Measurements from ENCODE around the gene TP53RK. TPM values are rescaled to one million over a fixed set of nuclear protein-coding genes. Genes with fewer than 3 reads are reported as not detected.
A peak's percentile ranks its signal among the peaks of the same experiment; 100 is the strongest.

The TP53RK gene
- total and polyA plus RNA-seq, 2 of the 13 experiments (the other 11 are each of a cell fraction or from before 2014, with no cell fraction given), result 12.9 to 25.5 TPM

DNA sequence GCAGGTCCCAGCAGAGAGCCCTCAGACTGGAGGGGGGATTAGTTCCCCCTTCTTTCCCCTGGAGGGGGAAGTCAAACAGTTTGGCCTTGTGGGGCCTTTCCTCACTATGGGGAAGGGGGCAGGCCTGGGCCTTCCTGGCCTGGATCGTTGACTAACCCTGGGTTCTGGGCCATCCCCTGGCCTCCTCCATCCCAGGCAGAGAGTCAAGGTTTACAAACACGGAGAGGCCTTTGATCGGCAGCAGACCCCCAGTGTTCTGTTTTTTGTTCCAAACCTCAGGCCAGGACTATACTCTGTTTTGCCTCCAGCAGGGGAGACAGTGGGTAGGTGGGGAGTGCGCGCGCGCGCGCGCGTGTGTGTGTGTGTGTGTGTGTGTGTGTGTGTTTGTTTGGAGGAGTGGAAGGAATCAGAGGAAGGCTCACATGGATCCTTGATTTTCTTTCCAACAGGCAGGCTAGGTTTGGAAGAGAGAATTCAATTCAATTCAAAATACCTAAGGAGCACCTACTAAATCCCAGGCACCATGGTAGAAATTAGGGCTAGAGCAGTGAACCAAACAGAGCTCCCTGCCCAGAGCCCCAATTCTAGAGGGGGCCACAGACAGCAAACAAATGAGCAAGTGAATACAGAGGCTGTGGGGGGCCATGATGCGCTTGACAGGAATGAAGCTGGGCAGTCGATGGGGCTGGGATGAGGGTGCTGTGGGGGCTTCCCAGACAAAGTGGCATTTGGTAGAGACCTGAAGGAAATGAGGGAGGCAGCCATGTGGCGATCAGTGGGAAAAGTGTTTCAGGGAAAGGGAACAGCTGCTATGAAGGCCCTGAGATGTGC is 14.8 kb downstream of the TP53RK start (continued):
- TF ChIP-seq PLRG1 (conservative IDR thresholded peaks at IDR 0.05) (no peak), TP53 (CRISPR knock-in tag; conservative IDR thresholded peaks at IDR 0.05) (no peak), REXO4 (CRISPR knock-in tag; IDR thresholded peaks at IDR 0.05; ENCODE audit: borderline replicate concordance) (no peak), SMAD3 (CRISPR knock-in tag; IDR thresholded peaks at IDR 0.05) (peak; percentile 89), ZNF839 (CRISPR knock-in tag; IDR thresholded peaks at IDR 0.05; ENCODE audit: borderline replicate concordance) (0 out of 2 replicates have a peak, but pooled peaks have one; percentile 39), CEBPG (CRISPR knock-in tag; IDR thresholded peaks at IDR 0.05) (peak; percentile 70; the same call in 1 of the 2 replicates), THAP11 (CRISPR knock-in tag; IDR thresholded peaks at IDR 0.05) (peak; percentile 52), MAFK (conservative IDR thresholded peaks at IDR 0.05 in 1 of 2, IDR thresholded peaks at IDR 0.05 in 1 of 2; ENCODE audit: low read length in 2 of 2) (no peak), ZFP41 (CRISPR knock-in tag; IDR thresholded peaks at IDR 0.05; ENCODE audit: borderline replicate concordance) (no peak), MLLT10 (CRISPR knock-in tag; IDR thresholded peaks at IDR 0.05) (no peak), ZFP82 (CRISPR knock-in tag; IDR thresholded peaks at IDR 0.05; ENCODE audit: borderline replicate concordance) (peak; percentile 81), KDM5B (CRISPR knock-in tag; IDR thresholded peaks at IDR 0.05; ENCODE audit: borderline replicate concordance) (peak; percentile 88; the same call in 1 of the 2 replicates), CAMTA2 (CRISPR knock-in tag; IDR thresholded peaks at IDR 0.05; ENCODE audit: borderline replicate concordance) (0 out of 2 replicates have a peak, but pooled peaks have one; percentile 46), JUN (CRISPR knock-in tag; IDR thresholded peaks at IDR 0.05) (no peak; the same call in 1 of the 2 replicates), MED13 (CRISPR knock-in tag; IDR thresholded peaks at IDR 0.05) (peak; percentile 95), STAT5B (CRISPR knock-in tag; IDR thresholded peaks at IDR 0.05) (no peak; the same call in 1 of the 2 replicates), HOXA5 (CRISPR knock-in tag; IDR thresholded peaks at IDR 0.05) (no peak), KLF15 (CRISPR knock-in tag; IDR thresholded peaks at IDR 0.05; ENCODE audit: borderline replicate concordance) (no peak)
- TF ChIP-seq, protein P1, sequence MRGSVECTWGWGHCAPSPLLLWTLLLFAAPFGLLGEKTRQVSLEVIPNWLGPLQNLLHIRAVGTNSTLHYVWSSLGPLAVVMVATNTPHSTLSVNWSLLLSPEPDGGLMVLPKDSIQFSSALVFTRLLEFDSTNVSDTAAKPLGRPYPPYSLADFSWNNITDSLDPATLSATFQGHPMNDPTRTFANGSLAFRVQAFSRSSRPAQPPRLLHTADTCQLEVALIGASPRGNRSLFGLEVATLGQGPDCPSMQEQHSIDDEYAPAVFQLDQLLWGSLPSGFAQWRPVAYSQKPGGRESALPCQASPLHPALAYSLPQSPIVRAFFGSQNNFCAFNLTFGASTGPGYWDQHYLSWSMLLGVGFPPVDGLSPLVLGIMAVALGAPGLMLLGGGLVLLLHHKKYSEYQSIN (CRISPR knock-in tag; IDR thresholded peaks at IDR 0.05; ENCODE audit: borderline replicate concordance), result no peak
- TF ChIP-seq, protein P2, sequence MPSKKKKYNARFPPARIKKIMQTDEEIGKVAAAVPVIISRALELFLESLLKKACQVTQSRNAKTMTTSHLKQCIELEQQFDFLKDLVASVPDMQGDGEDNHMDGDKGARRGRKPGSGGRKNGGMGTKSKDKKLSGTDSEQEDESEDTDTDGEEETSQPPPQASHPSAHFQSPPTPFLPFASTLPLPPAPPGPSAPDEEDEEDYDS (CRISPR knock-in tag; IDR thresholded peaks at IDR 0.05), result 0 out of 2 replicates have a peak, but pooled peaks have one; percentile 44
- TF ChIP-seq, protein P3, sequence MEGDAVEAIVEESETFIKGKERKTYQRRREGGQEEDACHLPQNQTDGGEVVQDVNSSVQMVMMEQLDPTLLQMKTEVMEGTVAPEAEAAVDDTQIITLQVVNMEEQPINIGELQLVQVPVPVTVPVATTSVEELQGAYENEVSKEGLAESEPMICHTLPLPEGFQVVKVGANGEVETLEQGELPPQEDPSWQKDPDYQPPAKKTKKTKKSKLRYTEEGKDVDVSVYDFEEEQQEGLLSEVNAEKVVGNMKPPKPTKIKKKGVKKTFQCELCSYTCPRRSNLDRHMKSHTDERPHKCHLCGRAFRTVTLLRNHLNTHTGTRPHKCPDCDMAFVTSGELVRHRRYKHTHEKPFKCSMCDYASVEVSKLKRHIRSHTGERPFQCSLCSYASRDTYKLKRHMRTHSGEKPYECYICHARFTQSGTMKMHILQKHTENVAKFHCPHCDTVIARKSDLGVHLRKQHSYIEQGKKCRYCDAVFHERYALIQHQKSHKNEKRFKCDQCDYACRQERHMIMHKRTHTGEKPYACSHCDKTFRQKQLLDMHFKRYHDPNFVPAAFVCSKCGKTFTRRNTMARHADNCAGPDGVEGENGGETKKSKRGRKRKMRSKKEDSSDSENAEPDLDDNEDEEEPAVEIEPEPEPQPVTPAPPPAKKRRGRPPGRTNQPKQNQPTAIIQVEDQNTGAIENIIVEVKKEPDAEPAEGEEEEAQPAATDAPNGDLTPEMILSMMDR (CRISPR knock-in tag; IDR thresholded peaks at IDR 0.05), result peak; percentile 53
- TF ChIP-seq, protein P4, sequence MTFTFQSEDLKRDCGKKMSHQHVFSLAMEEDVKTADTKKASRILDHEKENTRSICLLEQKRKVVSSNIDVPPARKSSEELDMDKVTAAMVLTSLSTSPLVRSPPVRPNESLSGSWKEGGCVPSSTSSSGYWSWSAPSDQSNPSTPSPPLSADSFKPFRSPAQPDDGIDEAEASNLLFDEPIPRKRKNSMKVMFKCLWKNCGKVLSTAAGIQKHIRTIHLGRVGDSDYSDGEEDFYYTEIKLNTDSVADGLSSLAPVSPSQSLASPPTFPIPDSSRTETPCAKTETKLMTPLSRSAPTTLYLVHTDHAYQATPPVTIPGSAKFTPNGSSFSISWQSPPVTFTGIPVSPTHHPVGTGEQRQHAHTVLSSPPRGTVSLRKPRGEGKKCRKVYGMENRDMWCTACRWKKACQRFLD (CRISPR knock-in tag; IDR thresholded peaks at IDR 0.05; ENCODE audit: borderline replicate concordance), result no peak

Measured in HepG2 (cell line).